HG02642 (cell line): ENCODE data around the gene AP3M1.
A peak's percentile ranks its signal among the peaks of the same experiment; 100 is the strongest.
"Not testable (repeated sequence)": the region's sequence is repeated elsewhere in the genome, so short reads cannot be mapped to it uniquely, and the experiment has no call there.

Source experiments
- ATAC-seq: cut with Tn5 transposase; IDR thresholded peaks from one replicate; pipeline ENCODE4 v1.9.1; 2021; ENCODE audit warnings: mild to moderate bottlenecking; ENCODE audit not compliant: unreplicated experiment, poor library complexity

AP3M1 gene

GRCh38 chr10:74163319-74164068 lies 12.9 kb upstream of the AP3M1 start:
- no peak for ATAC-seq

GRCh38 chr10:74160013-74160412 lies 9.4 kb upstream of the AP3M1 start:
- no peak for ATAC-seq

DNA sequence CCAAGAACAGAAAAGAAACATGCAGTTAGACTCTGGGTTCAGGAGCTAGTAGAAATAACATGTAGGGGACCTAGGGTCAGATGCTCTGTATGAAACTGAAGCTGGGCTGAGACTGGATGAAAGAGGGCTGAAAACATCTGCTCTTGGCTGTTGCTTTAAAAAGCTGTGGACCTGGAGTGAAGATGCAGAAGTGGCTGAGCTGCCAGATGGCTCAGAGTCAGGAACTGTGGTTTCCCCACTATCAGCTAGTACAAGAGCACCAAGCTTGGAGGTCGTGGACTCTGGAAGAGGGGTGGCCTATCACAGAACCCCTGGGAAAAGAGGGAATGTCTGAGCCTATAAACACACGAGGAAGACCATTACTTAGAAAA lies 6.3 kb upstream of the AP3M1 start:
- peak; percentile 77 for ATAC-seq

- ATAC-seq: no peak
Measured at GRCh38 chr10:74153676-74154075, 3.0 kb upstream of the AP3M1 start.

GRCh38 chr10:74153123-74153522 lies 2.5 kb upstream of the AP3M1 start:
- ATAC-seq: no peak

DNA sequence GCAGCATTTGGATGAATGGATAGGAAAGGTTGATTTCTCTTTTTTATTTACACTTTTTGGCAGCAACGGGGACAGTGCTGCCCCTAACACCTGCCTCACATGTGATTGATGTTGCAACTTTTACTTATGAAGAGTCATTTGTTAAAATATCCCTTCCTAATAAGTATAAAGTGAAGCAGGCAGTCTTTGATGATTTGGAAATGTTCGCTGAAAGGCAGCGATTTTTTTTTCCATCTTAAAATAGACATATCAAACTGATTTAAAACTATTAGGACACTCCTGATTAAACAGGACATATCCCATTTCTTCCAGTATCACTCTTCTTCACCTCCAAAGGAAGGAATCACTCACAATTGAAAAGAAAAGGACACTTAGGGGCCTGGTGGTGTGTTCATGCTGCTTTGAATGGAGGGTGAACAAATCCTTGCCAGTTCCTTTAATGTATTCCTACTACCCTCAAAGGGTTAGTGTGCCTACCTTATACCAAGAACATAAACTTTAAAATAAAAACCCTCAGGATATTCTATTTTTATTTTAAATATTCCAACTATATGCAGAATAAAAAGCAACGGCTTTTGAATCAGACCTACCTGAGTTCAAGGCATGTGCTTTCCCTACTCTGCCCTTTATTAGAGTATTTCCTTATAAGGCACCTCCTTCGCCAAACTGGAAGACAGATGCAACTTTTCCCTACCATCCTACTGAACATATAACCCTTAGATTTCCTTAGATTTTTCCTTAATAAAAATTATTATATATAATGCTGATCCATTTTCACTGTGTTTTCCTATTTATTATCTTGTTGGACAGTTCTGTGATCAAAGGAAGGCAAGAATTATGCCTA lies 1.5 kb upstream of the AP3M1 start:
- ATAC-seq: no peak

DNA sequence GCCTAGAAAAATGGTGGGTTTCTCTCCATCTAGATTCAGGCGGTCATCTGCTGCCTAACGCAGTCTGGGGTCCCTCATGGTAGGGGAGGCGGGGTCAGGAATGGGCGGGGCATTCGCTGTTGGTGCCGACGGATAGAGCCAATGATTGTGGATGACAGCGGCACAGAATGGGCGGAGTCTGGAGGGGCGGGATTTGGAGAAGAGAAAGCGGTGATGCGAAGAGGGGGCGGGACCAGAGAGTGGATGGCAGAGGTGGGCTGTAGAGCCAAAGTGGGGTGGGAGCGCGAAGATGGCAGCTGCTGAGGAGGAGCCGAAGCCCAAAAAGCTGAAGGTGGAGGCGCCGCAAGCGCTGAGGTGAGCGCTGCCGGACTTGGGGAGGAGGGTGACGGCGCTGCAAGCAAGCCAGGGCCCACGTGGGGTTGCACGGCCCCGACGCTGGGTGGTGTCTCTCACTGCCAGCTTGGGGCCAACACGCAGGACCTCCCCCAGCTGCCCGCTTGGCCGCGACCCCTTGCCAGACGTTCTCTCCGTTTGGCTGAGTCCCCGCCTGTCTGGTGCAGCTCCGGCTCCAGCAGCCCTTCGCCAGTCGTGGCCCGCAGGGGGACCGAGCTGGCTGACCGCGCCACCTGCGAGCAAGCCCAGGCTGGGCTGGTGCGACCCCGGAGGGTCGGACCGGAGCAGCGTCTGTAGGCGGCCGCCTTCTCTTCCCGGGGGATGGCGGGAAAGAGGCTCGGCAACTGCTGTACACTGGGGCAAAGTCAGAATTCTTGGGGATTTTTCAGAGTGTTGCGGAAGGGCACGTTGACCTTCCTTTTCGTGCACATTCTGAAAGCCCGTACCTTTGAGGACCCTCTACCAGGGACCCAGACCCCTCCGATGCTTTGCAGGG lies 606 bp upstream of the AP3M1 start, which contains the start of gene ADK:
ADK (plus strand) TSS at position 232 of the 889 bp plus-strand sequence; CDS start at position 290, 58 bp downstream.
- peak; percentile 85 for ATAC-seq

DNA sequence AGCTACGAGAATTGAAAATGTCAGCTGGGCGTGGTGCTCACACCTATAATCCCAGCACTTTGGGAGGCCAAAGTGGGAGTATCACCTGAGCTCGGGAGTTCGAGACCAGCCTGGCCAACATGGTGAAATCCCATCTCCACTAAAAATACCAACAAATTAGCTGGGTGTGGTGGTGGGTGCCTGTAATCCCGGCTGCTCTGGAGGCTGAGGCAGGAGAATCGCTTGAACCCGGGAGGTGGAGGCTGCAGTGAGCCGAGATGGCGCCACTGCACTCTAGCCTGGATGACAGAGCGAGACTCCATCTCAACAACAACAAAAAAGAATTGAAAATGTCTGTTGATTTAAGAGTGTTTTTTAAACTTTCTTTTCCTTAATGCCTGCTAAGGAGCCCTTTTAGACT lies 3.6 kb downstream of the AP3M1 start:
- not testable (repeated sequence) for ATAC-seq

DNA sequence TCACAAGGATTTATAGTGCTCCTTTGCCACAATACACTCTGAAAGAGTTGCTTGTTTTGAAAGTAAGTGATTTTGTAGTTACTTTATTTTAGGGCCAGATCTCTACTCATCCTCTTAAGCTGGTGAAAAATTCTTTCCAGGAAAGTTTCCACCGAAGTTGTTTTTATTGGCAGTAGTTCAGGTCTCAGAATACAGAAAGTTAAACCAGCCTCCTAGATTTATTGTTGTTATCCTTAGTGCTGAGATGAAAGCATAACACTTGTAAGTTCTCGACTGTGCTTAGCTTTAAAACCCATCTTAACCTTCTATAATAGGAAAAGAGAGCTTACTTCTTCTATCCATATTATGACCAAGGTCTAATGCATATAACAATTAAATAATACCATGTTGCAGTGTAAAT lies 5.5 kb downstream of the AP3M1 start:
- no peak for ATAC-seq

DNA sequence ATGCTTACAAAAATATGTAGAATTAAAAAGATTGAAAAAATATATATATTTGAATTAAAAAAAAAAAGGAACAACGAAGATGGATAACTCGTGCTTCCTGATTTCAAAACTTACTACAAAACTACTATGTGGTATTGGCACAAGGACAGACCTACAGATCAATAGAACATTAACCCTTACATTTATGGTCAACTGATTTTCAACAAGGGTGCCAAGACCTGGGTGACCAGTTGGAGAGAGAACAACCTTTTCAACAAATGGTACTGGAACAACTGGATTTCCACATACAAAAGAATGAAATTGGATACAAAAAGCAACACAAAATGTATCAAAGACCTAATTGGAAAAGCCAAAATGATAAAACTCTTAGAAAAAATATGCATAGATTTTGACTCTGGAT lies 10.1 kb downstream of the AP3M1 start:
- ATAC-seq: no peak

GRCh38 chr10:74139981-74140380 lies 10.6 kb downstream of the AP3M1 start:
- no peak for ATAC-seq

GRCh38 chr10:74138596-74138995 lies 12.0 kb downstream of the AP3M1 start:
- not testable (repeated sequence) for ATAC-seq

DNA sequence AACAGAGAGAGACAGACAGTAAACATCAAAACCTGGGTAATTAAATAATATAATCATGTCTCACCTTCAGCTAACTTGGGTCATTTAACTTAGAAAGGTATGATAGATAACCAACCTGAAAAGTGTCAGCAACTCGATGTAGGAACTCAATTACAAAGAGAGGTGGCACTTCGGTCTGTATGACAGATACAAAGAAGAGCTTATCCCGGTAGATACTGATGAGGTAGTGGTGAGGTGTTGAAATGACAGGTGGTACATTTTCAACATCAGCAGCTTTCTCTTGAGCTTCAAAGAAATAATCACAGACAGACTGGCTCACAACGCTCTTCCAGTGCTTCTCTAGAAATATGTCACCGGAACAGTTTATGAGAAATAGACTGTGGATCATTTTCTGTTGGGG lies 12.6 kb downstream of the AP3M1 start:
- ATAC-seq: no peak

DNA sequence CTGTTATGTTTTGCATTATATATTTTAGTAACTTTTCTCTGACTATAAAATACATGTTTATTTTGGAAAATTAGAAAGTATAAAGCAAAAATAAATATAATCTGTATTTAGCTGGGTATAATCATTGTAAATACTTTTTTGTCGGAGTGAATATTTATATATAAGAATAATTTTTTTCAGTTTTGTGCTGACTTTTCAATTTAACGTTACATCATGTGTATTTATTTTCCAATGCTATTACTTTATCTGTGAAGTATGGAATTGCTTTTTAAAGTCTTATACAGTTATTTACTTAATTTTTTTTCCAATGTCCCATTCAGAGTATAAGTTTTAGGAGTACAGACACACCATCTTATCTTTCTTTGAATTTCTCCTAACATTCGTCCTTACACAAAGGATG lies 15.2 kb downstream of the AP3M1 start:
- no peak for ATAC-seq

DNA sequence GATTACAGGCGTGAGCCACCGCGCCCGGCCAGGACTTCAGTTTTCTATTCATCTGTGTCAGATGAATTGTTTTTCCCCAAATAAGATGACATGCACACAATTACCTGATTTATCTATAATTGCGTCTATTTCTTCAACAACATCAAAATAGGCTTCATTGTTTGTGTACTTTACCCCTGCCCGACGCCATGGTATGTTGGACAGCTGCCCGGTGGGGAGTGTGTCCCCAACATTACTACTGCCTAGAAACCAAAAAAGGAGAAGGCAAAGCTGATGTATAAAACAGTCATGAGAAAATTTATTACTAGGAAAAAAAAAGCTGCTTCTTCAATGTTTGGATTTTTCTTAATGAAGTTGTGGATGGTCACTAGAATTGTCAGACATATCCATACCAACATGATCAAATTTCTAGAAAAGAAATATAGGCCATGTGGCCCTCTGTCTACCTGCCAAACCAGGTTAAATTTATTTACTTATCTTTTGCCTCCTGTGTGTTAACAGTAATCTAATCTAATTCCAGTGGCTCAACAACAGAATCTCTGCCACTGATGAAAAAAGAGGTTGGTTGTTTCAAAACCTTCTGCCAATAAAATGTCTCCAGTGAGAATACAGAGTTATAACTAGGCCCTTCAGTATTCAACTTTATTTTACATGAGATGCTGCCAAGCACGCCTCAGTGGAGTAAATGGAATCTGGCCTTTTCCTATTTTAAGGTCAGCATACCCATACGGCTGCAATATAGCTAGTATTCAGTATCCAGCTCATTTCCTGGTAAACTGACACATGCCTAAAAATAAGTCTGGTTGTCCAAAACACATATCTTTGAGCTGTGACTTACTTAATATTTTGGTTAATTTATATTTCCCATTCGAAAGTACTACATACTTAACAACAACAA lies 16.5 kb downstream of the AP3M1 start:
- ATAC-seq: no peak

DNA sequence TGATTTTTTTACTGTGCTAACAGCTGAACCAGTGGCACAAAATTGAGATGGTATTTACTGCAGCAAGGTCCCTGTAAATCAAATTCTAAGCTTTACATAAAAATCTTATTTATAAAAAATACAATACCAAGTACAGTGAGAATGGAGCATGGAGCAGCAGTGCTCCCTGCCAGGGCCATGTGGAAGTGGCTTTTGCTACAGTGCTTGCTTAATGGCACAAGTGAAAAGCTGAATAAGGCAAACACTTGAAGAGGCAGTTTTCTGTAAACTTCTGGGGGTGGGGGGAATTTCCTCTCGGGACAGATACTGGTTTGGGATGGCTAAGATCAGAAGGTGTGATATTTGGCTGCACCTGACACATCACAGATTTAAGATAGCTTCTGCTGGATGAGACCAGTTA lies 27.5 kb downstream of the AP3M1 start:
- no peak for ATAC-seq

DNA sequence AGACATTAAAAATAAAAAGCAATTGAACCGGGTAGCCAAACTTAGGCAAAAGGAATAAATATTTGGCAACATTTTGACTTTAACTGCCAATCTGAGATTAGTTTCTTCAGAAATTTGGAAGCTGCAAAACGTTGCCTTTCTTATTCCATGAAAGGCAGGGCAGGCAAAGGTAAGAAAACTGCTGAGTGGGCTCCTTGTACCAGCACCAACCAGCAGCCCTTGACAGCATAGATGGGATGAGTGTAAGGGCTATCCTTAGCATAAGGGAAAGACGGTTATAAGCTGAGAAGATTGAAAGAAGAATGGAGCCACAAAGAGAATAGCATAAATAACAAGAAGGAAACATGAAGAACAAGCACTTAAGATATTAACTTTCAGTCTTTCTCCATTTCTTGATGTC lies 28.6 kb downstream of the AP3M1 start:
- ATAC-seq: no peak

GRCh38 chr10:74121368-74121767 lies 29.3 kb downstream of the AP3M1 start:
- no peak for ATAC-seq

- no peak for ATAC-seq
Measured at GRCh38 chr10:74120911-74121310, 29.7 kb downstream of the AP3M1 start.

- ATAC-seq: no peak
Measured at GRCh38 chr10:74118804-74119203, 31.8 kb downstream of the AP3M1 start.
